ENCODE measurements around the gene BLTP3B.
A peak's percentile ranks its signal among the peaks of the same experiment; 100 is the strongest.

Gene BLTP3B

DNA sequence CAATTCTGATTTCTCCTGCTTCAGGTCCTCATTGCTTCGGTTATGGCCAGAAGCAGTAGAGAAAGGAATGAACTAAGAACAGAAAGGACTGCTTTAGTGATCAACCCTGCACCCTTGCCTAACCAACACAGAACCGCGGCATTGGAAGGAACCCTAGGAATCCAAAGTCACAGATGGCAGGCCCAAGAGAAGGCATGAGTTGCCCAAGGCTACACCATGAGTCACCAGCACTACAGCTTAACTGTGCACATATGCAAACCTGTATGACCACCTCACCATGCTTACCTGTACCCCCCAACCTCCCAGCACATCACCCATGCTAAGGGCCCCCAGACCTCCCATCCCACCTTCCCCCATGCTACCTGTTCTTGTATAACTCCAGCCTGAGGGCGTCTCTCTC, 25.9 kb upstream of the BLTP3B start:
- TF ChIP-seq, protein P1, sequence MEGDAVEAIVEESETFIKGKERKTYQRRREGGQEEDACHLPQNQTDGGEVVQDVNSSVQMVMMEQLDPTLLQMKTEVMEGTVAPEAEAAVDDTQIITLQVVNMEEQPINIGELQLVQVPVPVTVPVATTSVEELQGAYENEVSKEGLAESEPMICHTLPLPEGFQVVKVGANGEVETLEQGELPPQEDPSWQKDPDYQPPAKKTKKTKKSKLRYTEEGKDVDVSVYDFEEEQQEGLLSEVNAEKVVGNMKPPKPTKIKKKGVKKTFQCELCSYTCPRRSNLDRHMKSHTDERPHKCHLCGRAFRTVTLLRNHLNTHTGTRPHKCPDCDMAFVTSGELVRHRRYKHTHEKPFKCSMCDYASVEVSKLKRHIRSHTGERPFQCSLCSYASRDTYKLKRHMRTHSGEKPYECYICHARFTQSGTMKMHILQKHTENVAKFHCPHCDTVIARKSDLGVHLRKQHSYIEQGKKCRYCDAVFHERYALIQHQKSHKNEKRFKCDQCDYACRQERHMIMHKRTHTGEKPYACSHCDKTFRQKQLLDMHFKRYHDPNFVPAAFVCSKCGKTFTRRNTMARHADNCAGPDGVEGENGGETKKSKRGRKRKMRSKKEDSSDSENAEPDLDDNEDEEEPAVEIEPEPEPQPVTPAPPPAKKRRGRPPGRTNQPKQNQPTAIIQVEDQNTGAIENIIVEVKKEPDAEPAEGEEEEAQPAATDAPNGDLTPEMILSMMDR (conservative IDR thresholded peaks at IDR 0.05) = no peak
- TF ChIP-seq ZFX (IDR thresholded peaks at IDR 0.05) = no peak

DNA sequence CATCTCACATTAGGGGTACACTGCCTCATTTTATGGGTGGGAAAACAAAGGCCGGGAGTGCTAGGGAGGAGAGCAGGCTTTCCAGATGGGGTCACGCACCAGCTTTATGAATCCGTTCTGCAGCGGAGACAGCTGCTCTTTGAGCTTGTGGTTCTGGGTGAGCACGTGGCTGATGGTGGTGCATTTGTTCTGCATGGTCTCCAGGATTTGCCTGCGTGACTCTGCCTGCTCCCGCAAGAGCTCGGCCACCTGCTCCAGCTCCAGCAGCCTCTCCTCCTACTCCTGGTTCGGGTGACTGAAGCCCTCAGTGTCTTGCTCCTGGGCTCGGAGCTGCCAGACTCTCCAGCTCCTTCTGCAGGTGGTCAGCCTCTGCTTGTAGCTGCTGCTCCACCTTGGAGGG, 23.6 kb upstream of the BLTP3B start:
- no peak overlapping the region for H3K27ac ChIP-seq

More for the DNA sequence above, 25.9 kb upstream of the BLTP3B start:
- no peak overlapping the region for H3K27ac ChIP-seq

DNA sequence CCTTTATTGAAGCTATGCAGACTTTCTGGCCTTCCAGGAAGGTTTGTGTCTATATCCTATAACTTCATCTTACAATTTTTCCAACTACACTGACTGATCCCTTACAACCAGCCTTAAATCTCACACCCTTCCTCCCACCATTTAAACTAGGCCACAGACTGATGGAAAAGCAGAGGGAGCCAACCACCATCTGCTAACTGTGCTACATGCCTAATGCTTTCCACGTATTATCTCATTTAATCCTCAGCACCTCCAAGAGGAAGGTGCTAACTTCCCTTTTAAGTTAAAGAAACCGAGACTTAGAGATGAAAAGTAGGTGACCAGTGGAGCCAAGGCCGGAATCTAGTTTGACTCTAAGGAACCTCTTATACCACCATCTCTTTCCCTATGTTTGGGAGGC, 22.7 kb upstream of the BLTP3B start:
- H3K27ac ChIP-seq = no peak overlapping the region
- no peak for TF ChIP-seq ZFX (IDR thresholded peaks at IDR 0.05)
- TF ChIP-seq, protein P1 (conservative IDR thresholded peaks at IDR 0.05) = no peak

More for the DNA sequence above, 23.6 kb upstream of the BLTP3B start:
- TF ChIP-seq, protein P1 (conservative IDR thresholded peaks at IDR 0.05) = no peak
- no peak for TF ChIP-seq ZFX (IDR thresholded peaks at IDR 0.05)

DNA sequence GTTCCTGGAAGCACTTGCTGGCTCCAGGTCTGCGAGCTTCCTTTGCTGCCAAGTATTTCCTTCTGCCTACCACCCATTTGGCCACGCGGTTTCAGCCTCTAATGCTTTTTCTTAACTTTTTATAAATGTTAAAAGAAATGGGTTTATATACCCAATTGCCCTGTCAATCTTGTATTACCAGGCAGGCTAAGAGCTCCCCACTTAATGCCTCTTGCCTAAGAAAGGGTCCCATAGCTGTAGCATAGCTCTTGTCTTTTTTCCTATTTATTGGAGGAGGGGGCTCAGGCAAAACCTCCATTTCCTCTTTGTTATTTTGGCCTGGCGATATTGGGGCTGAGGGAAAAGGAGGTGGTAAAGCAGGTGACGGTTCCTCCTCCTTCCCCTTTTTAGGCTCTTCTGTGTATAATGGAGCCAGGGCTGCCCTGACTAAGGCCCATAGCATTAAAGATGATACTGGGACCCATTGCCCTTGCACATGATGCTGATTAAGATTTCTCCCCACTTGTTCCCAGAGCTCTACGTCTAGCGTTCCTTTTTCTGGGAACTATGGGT, 21.6 kb upstream of the BLTP3B start:
- TF ChIP-seq ZFX (IDR thresholded peaks at IDR 0.05) = no peak
- TF ChIP-seq, protein P1 (conservative IDR thresholded peaks at IDR 0.05) = no peak

DNA sequence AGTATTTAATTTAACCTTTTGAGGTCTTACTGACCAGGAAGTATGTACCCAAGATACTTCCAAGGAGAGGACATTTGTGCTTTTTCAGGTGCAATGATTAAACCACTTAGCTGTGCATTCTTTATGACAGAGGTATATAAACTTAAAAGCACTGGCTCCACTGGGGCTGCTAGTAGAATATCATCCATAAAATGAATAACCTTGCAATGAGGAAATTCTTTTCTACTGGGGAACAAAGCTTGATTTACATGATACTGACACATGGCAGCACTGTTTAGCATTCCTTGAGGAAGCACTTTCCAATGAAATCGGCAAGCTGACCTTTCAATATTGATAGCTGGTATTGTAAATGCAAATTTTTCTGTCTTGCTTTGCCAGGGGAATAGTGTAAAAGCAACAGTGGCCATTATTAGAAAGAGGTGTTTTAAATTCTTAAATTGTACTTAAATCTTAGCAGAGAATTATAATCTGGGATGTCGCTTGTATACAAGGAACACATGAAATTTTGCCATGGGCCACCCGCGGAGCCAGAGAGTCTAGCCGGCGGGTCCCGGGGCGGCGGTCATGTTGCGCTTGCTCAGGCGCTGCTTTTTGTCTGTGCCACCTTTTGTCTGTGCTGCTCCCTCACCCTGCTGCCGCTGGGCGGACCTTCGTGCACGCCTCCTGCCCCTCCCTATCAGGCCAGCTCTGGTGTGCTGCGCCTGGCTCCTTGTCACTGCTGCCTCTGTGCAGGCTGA, 20.9 kb upstream of the BLTP3B start:
- TF ChIP-seq, protein P1 (conservative IDR thresholded peaks at IDR 0.05) = peak; percentile 36
- TF ChIP-seq ZFX (IDR thresholded peaks at IDR 0.05) = no peak

More for the DNA sequence above, 21.6 kb upstream of the BLTP3B start:
- H3K27ac ChIP-seq = peak overlapping the region; percentile 39

DNA sequence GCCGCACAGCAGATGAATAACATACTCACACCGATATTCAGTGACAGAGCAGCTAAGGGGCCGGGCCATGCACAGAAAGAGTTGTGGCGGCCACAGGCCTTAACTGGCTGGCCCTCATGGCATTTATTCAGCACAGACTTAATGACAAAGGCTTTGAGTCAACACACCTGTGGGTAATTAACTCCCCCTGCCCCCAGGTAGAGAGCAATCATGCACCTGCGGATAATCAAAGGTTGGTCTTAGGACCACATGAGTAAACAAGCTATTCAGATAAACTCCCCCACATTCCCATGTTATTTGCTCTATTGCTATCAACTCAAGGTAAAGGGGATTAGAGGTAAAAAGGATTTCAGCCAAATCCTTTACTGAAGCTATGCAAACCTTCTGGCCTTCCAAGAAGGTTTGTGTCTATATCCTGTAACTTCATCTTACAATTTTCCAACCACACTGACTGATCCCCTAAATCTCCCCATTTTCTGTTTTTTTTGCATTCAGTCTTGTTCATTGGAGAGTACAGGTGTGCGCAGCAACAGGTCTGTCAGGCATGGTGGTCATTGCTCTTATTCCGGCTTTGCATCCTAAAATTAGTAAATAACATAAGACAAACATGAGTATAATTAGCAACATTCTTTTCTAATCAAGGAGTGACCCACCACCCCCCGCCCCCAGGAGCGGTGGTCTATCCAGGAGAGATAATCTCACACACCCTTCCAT, 16.9 kb upstream of the BLTP3B start:
- no peak for TF ChIP-seq ZFX (IDR thresholded peaks at IDR 0.05)
- TF ChIP-seq, protein P1 (conservative IDR thresholded peaks at IDR 0.05) = no peak
- H3K27ac ChIP-seq = no peak overlapping the region

More for the DNA sequence above, 20.9 kb upstream of the BLTP3B start:
- peak overlapping the region; percentile 39; the same call in 1 of the 2 replicates for H3K27ac ChIP-seq

DNA sequence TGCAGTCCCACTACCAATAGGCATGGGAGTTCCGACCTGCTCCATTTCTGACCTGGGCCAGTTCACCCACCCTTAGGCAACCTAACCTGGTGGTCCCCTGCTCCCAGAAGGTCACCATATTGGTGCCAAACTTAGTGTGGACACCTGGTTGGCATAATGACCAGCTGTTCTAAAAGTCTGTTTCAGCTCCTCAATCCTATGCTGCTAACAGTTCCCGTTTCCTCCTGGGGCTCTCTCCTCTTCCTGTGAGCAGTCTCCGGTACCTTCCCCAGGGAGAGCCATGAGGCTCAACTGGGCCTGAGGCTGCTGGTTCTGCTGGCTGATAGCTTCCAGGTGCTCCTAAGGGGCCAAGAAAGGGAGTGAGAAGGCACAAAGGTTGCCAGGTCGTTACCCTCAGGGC, 15.9 kb upstream of the BLTP3B start:
- no peak overlapping the region for H3K27ac ChIP-seq
- TF ChIP-seq, protein P1 (conservative IDR thresholded peaks at IDR 0.05) = no peak
- no peak for TF ChIP-seq ZFX (IDR thresholded peaks at IDR 0.05)
